GM18873 (cell line): Measurements from ENCODE around the gene GAS6.
"Not testable (repeated sequence)": the region's sequence is repeated elsewhere in the genome, so short reads cannot be mapped to it uniquely, and the experiment has no call there.

Experiments used
- ATAC-seq: cut with Tn5 transposase; IDR thresholded peaks from one replicate; pipeline ENCODE4 v1.9.1; 2021; ENCODE audit warnings: mild to moderate bottlenecking, moderate library complexity, moderate number of reproducible peaks; ENCODE audit not compliant: unreplicated experiment, low FRiP score

Gene GAS6

DNA sequence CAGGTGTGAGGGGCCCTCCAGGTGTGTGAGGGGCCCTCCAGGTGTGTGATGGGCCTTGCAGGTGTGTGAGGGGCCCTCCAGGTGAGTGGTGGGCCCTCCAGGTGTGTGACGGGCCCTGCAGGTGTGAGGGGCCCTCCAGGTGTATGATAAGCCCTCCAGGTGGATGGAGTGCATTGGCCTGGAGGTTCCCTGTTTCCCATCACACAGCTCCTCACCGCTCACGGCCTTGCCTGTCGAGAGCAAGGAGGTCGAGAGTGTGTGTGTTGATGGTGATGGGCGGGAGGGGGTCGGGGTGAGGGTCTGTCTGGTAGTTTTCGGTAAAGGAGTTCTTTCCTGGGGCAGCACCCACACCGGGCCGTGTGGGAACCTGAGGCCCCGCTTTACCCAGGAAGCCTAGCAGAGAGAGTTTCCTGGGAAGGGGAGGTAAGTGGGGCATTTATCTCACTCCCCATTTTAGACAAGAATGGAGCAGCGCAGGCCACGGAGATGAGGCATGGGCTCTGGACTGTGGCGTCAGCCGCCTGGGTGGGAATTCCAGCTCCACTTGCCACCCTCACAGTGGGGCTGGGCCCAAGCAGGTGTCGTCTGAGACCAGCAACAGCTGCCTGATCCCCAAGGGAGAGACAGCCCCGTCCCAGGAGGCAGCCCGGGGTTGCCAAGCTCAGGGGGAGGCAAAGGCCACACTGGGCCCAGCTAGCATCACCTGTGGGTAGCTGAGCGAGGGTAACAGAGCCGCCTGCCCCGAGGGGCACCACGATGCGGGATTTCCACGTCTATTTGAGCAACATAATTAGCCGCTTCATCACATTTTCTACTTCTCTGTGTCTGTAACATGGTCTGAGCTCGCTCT is 10.9 kb upstream of the GAS6 start:
- no peak for ATAC-seq

DNA sequence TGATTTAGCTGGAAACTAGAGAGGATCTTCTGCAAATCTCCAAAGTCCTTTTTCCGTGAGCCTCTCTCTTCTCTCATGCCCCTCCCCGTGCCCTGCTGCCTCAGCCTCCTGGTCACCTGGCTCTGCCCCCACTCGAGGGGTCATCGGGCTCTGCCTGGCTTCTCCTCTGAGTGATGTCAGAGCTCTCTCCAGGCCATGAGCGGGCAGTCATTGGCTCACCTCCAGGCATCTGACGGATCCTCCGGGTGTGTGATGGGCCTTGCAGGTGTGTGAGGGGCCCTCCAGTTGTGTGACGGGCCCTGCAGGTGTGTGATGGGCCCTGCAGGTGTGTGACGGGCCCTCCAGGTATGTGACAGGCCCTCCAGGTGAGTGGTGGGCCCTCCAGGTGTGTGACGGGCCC is 10.3 kb upstream of the GAS6 start:
- ATAC-seq, result no peak

DNA sequence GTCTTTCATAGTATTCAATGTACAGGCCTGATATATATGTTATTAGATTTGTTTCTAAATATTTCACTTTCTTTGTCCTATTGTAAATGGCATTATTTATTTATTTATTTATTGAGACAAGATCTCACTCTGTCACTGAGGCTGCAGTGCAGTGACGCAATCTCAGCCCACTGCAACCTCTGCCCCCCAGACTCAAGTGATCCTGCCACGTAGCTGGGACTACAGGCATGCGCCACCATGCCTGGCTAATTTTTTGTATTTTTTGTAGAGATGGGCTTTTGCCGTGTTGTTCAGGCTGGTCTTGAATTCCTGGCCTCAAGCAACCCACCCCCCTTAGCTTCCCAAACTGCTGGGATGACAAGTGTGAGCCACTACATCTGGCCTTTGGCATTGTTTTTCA is 5.4 kb upstream of the GAS6 start:
- no peak for ATAC-seq

DNA sequence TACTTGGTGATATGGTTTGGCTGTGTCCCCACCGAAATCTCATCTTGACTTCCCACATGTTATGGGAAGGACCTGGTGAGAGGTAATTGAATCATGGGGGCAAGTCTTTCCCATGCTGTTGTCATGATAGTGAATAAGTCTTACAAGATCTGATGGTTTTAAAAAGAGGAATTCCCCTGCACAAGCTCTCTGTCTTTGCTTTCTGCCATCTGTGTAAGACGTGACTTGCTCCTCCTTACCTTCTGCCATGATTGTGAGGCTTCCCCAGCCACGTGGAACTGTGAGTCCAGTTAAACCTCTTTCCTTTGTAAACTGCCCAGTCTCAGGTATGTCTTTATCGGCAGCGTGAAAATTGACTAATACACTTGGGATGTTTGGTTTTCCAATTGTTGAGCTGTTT is 4.0 kb upstream of the GAS6 start:
- not testable (repeated sequence) for ATAC-seq

DNA sequence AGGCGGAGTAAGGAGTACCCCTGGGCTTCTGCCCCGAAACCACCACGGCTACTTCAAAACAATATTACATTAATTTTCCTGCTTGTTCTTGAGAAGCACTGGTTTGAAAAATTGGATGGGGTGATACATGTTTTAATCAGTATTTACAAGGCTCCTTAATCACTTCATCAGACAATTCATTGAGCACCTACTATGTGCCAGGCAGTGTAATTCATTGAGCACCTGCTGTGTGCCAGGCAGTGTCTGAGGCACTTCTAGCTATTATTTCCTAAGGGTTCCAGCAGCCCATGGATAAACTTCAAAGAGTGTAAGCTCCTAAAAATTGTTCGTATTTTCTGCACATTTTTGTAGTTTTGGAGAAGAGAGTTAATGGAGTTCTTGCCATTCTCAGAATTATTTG is 1.6 kb upstream of the GAS6 start:
- no peak for ATAC-seq

DNA sequence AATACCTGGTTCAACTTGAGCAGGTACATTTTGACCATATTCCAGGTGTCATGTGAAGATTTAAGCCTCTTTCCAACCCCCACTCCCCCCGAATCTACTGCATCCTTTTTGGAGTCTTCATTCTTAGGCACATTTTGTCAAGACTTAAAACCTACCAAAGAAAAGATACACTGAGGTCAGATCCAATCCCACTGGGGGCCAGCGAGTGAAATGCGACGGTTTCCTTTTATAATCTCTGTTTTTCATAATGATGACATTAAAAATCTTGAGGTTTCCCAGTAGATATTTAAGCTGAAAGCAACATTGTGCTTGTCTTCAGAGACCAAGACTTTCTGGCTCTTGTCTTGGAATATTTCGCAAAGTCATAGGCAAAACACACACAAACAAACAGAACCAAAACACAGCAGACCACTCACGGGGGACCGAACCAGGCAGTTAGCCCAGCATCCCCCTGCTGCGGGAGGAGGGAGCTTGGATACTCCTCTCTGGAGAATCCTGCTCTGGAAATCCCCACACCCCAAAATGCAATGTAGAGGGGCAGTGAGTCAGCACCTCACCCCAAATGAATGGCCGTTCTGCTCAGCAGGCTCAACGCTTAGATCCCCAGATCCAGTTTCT is 506 bp upstream of the GAS6 start:
- ATAC-seq, result no peak

DNA sequence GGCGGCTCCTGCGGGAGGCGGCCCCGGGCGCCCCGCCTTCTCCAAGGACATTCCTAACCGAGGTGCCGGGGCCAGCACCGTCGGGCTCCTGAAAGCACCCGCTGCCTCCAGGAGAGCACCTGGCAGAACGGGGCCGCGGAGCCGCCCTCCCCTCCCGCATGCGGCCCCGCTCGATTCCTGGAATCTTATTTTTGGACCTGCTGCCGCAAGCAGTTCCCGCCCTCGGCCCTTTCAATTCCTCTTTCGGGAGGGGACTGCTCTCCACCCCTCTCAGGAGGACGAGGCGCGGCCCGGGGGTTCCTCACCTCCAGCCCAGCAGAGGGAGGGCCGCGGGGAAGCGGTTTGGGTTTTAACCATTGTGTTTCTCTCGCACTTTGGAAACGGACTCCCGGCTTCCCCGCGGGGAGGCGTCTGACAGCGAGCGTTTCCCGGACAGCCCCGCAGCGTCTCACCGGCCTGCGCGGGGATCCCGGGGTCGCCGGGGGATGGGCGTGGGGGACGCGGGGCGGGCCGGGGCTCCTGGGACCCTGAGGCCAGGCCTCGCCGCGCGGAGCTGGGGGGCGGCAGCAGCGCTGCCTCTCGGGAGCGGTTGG is 849 bp downstream of the GAS6 start:
- no peak for ATAC-seq

DNA sequence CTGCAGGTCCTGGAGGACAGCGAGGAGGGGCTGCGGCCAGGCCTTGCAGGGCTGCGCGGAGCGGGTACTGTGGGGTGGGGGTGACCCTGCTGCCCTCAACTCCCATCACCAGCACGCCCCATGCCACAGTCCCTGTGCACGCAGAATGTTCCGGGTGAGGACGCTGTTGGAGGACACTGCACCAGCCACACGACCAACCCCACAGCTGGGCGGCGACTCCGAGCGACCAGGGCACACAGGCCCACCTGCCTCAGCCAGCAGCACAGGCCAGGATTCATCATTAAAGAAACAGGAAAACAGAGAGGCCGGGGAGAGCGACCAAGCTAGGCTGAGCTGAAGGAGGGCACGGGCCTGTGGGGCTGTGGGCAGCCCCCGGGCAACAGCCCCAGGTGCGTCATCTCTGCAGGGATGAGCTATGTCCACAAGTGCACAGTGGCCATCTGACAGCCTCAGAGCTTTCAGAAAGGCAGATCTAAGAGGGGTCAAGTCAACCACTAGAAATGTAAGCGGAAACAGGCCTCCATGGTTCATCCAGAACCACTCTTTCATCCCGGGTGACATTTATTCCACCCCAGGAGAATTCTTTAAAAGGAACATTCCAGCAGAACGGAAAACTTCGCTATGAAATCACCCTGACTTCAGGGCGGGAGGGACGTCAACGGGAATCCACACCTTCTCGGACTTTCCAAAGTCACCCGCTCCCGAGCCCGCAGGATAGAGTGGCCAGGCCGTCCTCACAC is 1.5 kb downstream of the GAS6 start:
- ATAC-seq, result no peak

DNA sequence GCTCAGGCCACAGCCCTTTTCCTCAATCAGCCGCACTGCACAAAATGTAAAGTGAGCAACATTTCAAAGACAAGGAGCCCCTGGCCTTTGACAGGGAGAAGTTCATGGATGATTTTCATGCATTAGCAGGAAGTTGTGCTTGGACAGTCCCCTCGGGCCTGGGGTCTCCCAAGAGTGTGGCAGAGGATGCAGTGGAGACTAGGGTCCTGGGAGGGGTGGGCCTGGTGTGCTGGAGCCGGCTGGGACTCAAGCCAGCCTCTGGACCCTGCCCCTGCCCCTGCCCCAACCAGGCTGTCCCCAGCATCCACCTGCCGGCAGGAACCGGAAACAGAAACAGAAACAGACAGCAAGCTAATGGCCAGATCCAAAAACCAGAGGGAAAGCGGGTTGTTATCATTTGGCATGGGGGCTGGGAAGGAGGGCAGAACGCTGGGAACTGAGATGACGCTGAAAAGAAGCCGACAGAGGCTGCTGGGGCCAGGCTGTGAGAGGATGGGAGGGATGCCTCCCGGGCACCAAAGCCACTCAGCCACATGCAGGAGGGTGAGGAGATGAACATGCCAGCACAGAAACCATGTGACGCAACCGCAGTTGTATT is 2.3 kb downstream of the GAS6 start:
- no peak for ATAC-seq

DNA sequence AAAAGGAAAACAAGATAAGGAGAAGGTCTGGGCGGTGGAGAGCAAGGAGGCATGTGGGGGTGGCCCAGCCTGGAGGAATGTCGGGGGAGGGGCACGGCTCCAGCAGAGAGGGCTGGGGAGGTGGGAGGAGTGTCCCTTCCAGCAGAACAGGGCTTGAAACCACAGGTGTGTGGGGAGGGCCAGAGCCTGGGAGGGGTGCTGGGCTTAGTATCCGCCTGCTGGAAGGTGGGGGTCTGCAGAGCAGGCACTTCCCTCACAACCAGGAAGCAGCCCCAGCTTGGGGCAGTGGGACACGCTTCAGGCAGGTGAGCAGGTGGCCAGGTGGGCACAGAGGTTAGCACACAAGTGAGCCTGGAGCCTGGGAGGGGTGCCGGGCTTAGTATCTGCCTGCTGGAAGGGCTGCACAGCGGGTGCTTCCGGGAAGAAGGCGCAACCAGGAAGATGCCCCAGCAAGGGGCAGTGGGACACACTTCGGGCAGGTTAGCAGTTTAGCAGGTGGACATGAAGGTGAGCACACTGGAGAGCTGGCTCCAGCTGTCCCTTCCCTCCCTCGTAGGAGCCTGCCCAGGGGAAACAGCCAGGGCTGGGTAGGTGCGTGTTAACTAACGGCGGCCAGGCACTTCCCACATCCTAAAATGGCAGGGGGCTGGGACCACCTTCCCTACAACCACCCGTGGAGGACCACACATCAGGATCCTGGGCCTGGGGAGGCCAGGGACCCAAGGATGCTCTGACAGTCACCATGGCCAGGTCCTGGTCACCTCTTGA is 3.0 kb downstream of the GAS6 start:
- no peak for ATAC-seq

DNA sequence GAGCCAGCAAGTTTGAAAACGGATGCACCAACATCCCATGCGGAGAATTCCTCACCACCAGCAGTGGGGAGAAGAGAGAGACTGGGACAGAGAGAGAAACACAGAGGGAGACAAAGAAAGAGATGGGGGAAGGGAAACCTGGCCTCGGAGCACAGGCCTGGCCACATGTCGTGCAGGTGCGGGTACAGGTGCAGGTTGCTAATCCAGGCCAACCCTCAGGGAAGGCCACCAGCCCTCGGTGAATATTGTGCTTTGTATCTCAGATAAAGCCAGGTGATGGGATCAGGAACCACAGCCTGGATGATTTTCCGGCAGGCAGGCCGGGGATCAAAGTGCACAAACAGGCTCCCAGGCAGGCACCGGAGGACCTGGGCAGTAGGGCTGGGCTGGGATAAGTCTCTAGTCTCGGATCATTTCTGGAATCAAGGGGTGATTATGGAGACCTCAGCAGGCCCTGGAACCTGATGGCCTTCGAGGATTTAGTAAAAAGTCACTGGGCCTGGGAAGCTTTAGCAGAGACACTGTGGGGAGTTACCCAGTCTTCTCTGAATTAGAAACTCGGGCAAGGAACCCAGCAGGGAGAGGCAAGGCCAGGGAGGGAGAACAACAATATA is 3.7 kb downstream of the GAS6 start:
- ATAC-seq, result no peak

DNA sequence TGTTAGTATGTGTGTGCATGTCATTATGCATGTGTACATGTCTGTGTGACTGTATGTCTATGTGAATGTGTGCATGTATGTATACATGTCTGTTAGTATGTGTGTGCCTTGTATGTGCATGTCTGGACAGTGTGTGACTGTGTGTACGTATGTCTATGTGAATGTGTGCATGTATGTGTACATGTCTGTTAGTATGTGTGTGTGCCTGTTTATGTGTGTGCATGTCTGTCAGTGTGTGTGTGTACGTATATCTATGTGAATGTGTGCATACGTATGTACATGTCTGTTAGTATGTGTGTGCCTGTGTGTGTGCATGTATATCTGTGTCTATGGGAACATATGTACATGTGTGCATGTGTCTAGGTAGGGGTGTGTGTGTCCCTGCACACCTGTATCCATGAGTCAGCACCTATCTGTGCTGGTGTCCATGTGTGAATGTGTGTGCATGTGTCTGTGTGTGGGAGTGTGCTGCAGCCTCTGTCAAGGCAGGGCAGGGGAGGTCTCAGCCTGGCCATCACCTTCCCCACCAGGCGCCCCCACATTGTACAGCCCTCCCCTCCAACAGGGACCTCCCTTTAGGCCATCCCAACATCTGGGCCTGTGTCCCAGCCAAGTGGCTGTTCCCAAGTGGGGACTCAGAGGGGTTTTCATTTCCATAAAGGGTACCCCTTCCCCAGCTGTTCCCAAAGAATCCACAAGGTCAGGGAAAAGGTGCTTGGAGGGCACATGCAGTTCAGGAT is 4.4 kb downstream of the GAS6 start:
- no peak for ATAC-seq

DNA sequence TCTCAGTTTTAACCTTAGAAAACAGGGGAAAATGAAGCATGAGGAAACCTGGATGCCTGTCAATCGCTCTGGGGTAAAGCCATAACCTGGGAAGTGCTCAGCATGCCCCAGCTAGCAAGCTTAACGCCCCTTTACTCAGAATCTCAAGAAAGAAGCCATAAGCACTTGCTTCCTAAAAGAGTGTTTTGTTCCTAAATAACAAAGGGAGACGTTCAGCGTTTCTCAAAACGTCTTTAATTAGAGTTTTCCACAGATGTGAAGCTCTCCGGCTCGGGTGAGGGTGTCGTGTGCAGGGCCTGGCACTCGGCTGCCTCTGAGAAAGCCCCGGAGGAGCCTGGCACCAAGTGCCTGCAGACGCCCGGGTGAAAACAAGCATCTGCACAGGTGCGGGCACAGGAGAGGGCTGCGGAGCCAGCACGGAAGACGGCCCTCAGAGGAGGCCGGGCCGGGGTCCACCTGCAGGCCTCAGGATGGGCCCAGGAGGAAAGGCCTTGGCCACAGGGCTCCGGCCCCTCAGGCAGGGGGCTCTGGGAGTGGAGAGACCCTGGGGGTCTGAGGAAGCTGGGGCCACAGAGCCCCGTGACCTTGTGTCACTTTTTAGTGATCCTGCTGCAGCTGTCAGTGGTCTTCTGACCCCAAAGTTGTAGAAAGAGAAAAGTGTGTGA is 6.2 kb downstream of the GAS6 start:
- ATAC-seq, result no peak

DNA sequence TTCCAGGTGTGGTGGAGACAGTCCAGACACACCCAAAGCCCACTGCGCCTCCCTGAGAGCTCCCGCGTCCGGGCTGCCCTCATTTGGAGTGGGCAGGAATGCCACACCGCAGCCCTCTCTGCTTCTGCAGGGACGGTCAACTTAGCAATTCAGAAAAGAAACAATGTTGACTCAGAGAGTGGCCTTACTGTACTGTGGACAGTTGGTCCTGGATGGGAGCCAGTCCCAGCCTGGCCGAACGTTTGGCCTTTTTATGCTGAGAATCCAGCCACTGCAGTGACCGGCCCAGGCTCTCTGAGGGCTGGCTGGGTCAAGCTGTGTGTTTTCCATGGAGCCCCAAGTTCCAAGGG is 7.2 kb downstream of the GAS6 start:
- ATAC-seq, result no peak

DNA sequence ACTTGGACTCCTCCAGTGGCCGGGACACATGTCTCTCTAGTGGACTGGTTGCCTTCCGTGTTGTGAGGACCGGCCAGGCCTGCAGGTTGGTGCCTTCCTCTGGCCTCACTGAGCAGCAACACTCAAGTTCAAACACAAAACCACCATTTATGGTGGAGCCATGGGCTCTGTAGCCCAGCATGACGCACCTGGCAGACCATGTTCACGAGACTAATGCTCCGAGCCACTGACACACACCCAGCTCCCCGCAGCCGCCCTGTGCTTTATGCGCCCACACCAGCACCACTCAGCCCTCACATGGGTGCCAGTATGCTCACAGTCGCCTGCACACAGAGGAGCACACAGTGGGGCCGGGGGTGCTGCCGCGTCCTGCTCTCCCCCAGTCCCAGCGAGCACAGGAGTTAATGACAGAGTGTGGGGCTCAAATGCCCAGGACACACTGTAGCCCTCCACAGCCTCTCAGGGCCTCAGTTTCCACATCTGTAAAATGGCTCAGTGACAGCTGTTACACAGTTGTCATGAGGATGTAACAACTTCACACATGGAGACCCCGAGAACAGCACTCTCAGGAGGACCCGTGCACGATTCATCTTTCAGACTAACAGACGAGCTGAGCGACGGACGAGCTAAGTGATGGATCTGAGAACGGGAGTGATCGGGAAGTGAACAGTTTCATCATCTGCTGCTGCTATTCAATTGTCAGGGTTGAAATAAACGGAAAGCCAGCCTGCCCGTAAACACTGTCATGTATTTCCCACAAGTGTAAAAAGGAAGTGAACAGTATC is 7.8 kb downstream of the GAS6 start:
- ATAC-seq, result no peak

DNA sequence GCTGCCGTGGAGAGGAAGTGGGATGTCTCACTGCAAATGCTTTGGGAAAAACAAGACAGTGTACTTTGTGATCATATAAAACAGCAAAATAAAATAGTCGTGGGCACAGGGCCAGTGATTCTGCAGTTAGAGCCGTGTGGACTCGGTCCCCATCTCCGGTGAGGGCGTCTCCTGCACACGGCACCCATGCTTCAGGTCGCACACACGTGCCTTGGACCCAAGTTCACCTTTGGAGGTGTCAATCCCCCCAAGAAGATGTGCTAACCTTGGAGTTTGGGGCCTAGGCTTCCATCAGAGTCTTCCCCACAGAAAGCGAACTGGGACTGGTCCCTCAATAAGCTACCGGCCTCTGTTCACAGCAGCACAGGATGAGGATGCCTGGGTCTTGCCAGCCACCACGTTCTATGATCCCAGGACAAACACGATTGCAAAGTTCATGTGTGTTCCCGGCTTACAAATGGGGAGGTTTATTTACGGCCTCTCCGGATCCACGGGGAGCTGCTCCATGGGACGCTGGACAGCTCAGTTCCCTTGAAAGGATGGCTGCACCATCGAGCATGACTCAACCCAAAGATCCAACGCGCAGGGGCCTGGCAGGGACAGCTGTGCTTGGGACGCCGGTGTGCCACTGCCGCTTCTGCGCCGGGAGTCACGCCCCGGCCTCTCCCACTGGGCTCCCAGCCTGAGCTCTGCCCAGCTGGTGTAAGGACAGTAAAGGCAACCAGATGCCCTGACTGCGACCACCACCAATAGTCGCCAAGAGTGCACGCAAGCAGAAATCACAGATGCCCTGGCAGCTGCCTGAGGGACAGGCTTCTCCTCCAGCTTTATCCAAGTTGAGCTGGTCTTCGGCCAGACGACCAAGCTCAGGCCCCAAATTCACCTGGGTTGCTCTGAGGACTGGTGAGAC is 8.6 kb downstream of the GAS6 start:
- ATAC-seq, result no peak
